Peyer's patch (tissue), 4 donors: ENCODE measurements around the gene SLC25A21. TPM values are rescaled to one million over a fixed set of nuclear protein-coding genes. Genes with fewer than 3 reads are reported as not detected.

Source experiments
- DNase-seq, 3 donors: peaks; one replicate each; pipeline ENCODE4 v3.0.0-alpha.2; 2017 to 2019
- H3K27ac ChIP-seq, 4 donors: fragments of 200-600 bp; sonication (generic); one replicate each; pipeline ENCODE4 v1.5.1; 2016 to 2019
- H3K27me3 ChIP-seq, 2 donors: fragments of 200-600 bp; sonication (generic); one replicate each; pipeline ENCODE4 v1.5.1; 2019
- H3K36me3 ChIP-seq, 3 donors: fragments of 200-600 bp; sonication (generic); one replicate each; pipeline ENCODE4 v1.5.1; 2016 to 2019
- H3K4me1 ChIP-seq, 4 donors: fragments of 200-600 bp; sonication (generic); one replicate each; pipeline ENCODE4 v1.5.1; 2016 to 2019
- H3K4me3 ChIP-seq, 4 donors: fragments of 200-600 bp; sonication (generic); 1 replicate in 3 of 4; 2 replicates in 1 of 4; pipeline ENCODE4 v1.5.1; 2016 to 2019; ENCODE audit warnings: mild to moderate bottlenecking in 1 of 4
- H3K9me3 ChIP-seq, 4 donors: fragments of 200-600 bp; sonication (generic); one replicate each; pipeline ENCODE4 v1.5.1; 2016 to 2019; ENCODE audit warnings: mild to moderate bottlenecking in 1 of 4
- CTCF ChIP-seq, 6 experiments: fragments of 450-650 bp in 4 of 6; fragments of 200-600 bp in 2 of 6; sonication (generic) in 1 of 6; IDR thresholded peaks; one replicate each; pipeline ENCODE4 v1.5.1; 2017 to 2019; ENCODE audit warnings: antibody characterized with exemption in 6 of 6, mild to moderate bottlenecking in 3 of 6, moderate library complexity in 1 of 6
- POLR2A ChIP-seq, 2 donors: fragments of 450-650 bp; IDR thresholded peaks; one replicate each; pipeline ENCODE4 v1.5.1; 2017; ENCODE audit warnings: antibody characterized with exemption in 2 of 2, mild to moderate bottlenecking in 2 of 2, moderate library complexity in 2 of 2
- total RNA-seq, 4 donors: library from RNA; depleted of rRNA; stranded (reverse); fragments of >200 nt; gene quantifications; one replicate each; pipeline ENCODE4 v1.1.0, GENCODE V29; 2016

SLC25A21 gene
- total RNA-seq, 4 donors from 2014 or later = 0.70 to 1.6 TPM; not detected in 2

- Histone ChIP-seq H3K4me3 (no peak overlapping the region), H3K9me3 (no peaks in the 10 kb centered on the region)
These were observed 342.9 kb downstream of the SLC25A21 start for GRCh38 chr14:36829547-36829946.

GRCh38 chr14:36827861-36828260, 344.5 kb downstream of the SLC25A21 start:
- Histone ChIP-seq H3K27me3 (no peaks in the 10 kb centered on the region), H3K36me3 (no peaks in the 10 kb centered on the region), H3K27ac (no peak overlapping the region), H3K4me3 (no peak overlapping the region), H3K4me1 (no peaks in the 10 kb centered on the region), H3K9me3 (no peaks in the 10 kb centered on the region)
- TF ChIP-seq CTCF (IDR thresholded peaks at IDR 0.05) = no peak
- no peak for TF ChIP-seq POLR2A (IDR thresholded peaks at IDR 0.05)
- no peak for DNase-seq

More at GRCh38 chr14:36829547-36829946, 342.9 kb downstream of the SLC25A21 start:
- TF ChIP-seq POLR2A (IDR thresholded peaks at IDR 0.05) (no peak), CTCF (IDR thresholded peaks at IDR 0.05) (no peak)
- Histone ChIP-seq H3K36me3 (no peaks in the 10 kb centered on the region), H3K4me1 (no peaks in the 10 kb centered on the region), H3K27me3 (no peaks in the 10 kb centered on the region), H3K27ac (no peak overlapping the region)
- DNase-seq = no peak

GRCh38 chr14:36826614-36827013, 345.8 kb downstream of the SLC25A21 start:
- no peak overlapping the region for H3K4me3 ChIP-seq
- no peaks in the 10 kb centered on the region for H3K36me3 ChIP-seq
- H3K27ac ChIP-seq = no peak overlapping the region
- TF ChIP-seq POLR2A (IDR thresholded peaks at IDR 0.05) (no peak), CTCF (IDR thresholded peaks at IDR 0.05) (no peak)
- no peaks in the 10 kb centered on the region for H3K4me1 ChIP-seq
- H3K27me3 ChIP-seq = no peaks in the 10 kb centered on the region
- DNase-seq = no peak
- H3K9me3 ChIP-seq = no peaks in the 10 kb centered on the region

DNA sequence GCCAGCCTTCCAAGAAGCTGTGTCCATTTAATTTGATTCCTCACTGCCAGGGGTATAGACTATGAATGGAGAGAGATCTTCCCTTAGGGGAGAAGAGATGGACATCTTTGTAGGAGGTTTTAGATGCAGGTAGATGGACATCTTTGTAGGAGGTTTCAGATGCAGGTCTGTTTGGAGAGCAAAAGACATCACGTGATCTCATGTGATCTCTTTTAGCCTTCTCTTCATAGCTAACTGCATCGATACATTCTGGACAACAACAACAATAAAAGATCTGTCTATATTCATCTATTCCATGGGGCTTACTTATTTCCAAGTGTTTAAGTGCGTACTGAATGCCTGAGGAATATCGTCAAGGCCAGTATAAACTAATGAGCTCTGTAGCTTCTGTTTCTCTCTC, 347.6 kb downstream of the SLC25A21 start:
- H3K27me3 ChIP-seq = no peaks in the 10 kb centered on the region
- H3K4me1 ChIP-seq = no peaks in the 10 kb centered on the region
- H3K27ac ChIP-seq = no peak overlapping the region
- H3K36me3 ChIP-seq = no peaks in the 10 kb centered on the region
- no peaks in the 10 kb centered on the region for H3K9me3 ChIP-seq
- no peak overlapping the region for H3K4me3 ChIP-seq
- no peak for TF ChIP-seq CTCF (IDR thresholded peaks at IDR 0.05)
- TF ChIP-seq POLR2A (IDR thresholded peaks at IDR 0.05) = no peak
- DNase-seq = no peak

GRCh38 chr14:36823651-36824050, 348.8 kb downstream of the SLC25A21 start:
- Histone ChIP-seq H3K9me3 (no peaks in the 10 kb centered on the region), H3K36me3 (no peaks in the 10 kb centered on the region), H3K4me1 (no peaks in the 10 kb centered on the region), H3K27me3 (no peaks in the 10 kb centered on the region), H3K4me3 (no peak overlapping the region), H3K27ac (no peak overlapping the region)
- TF ChIP-seq CTCF (IDR thresholded peaks at IDR 0.05) (no peak), POLR2A (IDR thresholded peaks at IDR 0.05) (no peak)
- DNase-seq = no peak

GRCh38 chr14:36822685-36823084, 349.7 kb downstream of the SLC25A21 start:
- no peak for DNase-seq
- no peak overlapping the region for H3K4me3 ChIP-seq
- no peaks in the 10 kb centered on the region for H3K4me1 ChIP-seq
- no peak overlapping the region for H3K27ac ChIP-seq
- H3K27me3 ChIP-seq = no peaks in the 10 kb centered on the region
- H3K9me3 ChIP-seq = no peaks in the 10 kb centered on the region
- no peaks in the 10 kb centered on the region for H3K36me3 ChIP-seq
- no peak for TF ChIP-seq POLR2A (IDR thresholded peaks at IDR 0.05)
- no peak for TF ChIP-seq CTCF (IDR thresholded peaks at IDR 0.05)
